ENCODE measurements around the gene GDPD3.
"Not testable (repeated sequence)": the region's sequence is repeated elsewhere in the genome, so short reads cannot be mapped to it uniquely, and the experiment has no call there.

GDPD3 gene

DNA sequence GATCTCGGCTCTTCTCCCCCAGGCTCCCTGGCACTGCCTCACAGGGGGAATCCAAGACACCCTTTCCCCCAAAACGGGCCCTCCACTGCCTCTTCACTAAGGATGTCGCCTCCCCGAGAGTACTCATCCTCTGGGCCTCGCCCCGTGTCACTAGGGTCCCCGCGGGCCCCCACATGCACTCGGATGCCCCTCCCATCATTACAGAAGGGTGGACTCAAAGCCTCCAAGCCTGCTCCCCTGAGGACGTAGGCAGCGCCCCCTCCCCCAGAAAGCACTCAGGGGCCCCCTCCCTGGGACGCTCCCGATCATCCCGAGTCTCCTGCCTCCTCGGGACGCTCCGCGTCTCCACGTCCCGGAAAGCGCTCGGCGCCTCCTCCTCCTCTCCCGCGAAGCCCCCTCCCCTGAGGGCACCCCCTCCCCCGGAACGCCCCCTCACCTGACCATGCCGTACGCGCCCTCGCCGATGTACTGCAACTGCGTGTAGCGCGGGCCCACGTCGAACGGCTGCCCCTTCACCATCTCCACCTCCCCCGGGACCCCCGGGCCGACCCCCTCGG is 9.3 kb upstream of the GDPD3 start:
- DNase-seq: peak; percentile 6

DNA sequence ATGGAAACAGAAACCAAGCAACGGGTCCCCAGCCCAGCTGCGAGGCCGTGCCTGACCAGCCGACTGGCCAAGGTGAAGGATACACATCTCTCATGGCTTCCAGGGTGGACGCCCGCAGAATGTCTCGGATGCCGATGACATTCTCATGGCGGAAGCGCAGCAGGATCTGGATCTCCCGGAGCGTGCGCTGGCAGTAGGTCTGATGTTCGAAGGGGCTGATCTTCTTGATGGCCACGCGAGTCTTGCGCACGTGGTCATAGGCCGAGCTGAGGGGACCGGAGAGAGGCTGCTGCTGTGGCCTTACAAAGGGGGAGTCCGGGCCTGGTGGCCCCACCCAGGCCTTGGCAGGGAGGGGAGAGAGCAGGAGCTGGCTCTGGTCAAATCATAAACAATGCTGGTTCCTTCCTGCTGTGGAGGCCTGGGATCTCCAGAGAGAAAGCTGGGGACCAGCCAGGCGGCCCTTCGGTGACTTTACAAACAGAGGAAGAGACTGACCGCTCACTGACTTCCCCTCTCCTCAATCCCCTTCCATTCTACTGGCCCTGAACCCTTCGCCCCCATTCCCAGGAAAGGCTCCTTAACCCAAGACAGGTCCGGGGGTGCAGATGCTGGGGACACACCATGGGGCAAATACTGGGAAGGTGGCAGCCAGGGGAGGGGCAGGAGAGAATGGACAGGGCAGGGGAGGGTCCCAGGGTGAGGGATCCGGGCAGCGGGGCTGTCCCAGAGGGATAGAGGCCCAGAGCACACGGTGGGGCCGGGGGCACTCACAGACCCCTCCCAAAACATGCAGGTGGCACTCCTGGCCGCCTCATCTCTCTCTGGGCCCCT is 8.6 kb upstream of the GDPD3 start:
- no peak for DNase-seq

DNA sequence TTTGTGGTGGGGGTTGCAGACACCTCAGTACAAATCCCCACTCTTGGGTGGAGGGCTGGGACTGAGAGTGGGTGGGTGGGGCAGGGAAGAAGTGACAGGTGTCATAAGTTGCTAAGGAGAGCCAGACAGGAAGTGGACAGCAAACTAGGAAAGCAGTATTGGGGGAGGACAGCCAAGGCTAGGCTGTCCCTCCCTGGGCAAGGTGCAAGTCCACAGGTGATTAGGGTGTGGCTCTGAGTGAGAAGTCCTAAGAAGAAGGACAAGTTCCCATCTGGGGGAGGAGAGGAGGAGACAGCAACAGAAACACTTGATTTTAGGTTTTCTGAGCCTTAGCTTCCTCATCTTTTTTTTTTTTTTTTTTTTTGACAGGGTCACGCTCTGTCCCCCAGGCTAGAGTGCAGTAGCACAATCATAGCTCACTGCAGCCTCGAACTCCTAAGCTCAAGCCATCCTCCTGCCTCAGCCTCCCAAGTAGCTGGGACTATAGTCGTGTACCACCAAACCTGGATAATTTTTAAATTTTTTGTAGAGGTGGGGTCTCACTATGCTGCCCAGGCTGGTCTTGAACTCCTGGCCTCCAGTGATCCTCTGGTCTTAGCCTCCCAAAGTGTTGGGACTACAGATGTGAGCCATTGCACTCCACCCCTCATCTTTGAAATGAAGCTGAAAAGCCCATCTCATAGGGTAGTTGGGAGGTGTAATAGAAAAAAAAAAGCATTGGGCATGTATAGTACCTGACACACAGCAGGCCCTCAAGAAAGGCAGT is 7.2 kb upstream of the GDPD3 start:
- DNase-seq: no peak

DNA sequence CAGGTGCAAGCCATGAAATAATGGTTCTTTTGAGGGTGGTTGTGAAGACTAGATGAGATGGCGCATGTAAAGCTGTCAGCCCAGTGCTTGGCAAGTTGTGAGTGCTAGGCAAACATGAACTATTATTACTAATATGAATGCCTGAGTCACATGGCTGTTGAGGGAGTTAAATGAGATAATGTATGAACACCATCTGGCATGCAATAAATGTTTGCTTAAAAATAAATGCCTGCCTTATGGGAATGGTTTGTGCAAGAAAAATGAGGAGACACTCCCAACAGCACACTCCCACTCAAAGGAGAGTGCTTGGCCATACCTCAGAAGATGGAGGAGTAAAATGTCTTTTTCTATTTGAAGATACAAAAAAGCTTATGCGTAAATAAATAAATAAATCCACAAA is 6.1 kb upstream of the GDPD3 start:
- DNase-seq: no peak

DNA sequence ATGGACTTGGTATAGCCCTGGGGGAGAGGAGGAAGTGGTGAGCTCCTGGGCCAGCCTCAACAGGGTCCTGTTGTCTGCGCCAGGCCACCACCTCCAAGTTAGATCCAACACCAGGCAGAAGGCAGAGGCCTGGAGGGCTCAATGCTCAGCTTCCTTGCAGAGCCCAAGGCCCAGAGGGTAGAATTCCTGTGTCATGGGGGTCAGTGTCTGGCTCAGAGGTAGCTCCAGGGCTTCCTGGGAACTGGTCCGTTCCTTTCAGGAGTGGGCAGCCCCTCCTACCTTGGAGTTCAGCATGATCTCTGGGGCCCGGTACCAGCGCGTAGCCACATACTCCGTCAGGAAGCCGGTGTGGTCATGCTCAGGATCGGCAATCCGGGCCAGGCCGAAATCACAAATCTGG is 4.4 kb upstream of the GDPD3 start:
- DNase-seq: no peak

DNA sequence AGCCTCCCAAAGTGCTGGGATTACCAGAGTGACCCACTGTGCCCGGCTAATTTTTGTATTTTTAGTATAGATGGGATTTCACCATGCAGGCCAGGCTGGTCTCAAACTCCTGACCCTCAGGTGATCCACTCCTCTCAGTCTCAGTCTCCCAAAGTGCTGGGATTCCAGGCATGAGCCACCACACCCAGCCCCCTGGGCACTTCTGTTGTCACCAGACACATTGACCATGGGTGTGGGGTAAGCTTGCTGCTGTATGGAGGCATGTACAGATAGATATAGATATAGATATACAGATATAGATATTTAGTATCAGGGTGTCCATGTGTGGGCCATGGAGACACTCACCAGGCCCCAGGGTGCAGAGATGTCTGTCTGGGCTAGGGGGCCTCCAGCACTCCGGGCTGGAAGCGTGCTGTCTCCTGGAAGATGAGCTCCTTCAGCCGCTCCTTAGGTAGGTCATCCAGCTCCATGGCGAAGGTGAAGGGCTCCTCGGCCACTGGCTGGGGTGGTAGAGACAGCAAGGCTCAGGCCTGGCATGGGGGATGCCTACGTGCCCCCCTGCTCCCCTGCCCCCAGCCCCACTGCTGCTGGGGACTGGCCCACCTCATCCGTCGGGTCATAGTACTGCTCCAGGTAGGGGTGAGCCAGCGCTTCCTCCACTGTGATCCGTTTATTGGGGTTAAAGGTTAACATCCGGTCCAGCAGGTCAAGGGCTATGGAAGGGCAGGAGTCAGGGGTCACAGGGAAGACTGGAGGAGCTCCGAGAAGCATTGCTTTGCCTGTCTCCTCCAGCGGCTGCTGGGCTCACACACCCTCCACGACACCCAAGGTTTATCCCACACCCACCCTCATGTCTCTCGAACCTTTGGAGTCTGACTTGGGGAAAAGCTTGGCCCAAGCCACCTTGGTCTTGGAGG is 3.2 kb upstream of the GDPD3 start:
- no peak for DNase-seq

DNA sequence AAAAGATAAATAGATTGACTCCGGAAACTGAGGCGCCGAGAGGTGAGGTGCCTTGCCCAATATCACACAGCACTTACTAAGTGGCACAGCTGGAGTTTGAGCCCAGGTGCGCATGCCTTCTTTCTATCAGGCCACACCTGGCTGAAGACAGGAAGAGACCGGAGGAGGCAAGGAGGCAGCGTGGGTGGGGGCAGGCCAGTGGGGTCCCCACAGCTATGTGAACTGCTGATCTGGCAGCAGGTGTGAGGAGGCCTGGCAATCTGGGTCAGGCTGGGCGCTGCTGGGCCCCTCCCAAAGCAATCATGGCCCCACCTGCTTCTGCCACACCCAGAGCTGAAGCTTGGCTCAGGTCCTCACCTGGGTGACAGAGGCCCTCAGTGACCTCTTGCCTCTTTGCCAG is 1.9 kb upstream of the GDPD3 start:
- DNase-seq: no peak

DNA sequence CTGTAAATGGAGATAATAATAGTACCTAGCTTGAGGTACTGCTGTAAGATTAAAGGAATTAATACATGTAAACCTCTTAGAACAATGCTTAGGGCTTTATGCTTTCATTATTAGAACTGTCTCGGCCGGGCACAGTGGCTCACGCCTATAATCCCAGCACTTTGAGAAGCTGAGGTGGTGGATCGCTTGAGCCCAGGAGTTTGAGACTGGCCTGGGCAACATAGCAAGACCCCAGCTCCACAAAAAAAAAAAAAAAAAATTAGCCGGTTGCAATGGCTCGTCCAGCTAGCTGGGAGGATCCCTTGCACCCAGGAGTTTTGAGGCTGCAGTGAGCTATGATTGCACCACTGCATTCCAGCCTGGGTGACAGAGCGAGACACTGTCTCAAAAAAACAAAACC is 1.5 kb upstream of the GDPD3 start:
- DNase-seq: not testable (repeated sequence)

DNA sequence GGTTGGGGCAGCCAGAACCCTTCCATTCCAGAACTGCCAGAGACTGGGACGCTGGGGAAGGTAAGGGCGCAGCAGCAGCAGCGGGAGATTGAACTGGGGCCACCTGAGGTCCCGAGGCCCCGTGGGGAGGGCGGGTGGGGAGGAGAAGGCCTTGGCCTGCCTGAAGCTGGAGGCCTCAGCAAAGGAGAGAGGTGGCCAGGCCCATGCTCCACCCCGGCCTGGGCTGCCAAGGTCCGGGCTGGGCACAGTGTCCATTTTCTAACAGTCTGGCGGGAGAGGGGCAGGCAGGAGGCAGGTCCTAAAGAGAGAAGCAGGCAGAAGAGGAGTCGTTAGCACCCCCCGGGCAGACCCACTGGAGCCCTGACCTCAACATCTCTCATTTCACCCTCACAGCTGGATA is 1.1 kb upstream of the GDPD3 start:
- no peak for DNase-seq

DNA sequence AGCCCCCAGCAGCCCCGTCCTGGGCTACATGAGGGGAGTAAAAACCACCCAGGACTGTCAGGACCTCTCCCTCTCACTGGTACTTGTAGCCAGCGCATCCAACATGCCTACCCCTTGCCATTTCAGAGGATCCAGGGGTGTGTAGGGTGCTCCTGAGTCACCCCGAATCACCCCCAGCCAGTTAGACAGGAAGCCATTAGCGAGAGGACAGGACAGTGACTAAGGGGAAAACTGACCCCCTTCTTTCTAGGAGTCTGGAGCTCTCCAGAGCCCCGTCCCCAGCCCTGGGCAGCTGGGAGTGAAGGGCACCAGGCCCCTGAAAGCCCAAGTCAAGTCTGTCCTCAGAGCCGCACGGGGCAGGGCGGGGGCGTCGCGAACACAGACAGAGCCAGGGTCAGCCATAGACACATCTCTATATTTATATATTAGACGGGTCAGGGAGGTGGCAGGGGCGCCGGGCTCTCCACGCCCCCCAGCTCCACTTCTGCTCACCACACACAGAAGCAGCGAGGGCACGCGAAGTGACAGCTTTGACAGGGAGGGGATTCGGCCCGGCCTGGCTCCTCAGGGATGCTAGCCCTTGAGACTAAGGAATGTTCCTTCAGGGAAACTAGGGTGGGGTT is 485 bp upstream of the GDPD3 start:
- DNase-seq: no peak

DNA sequence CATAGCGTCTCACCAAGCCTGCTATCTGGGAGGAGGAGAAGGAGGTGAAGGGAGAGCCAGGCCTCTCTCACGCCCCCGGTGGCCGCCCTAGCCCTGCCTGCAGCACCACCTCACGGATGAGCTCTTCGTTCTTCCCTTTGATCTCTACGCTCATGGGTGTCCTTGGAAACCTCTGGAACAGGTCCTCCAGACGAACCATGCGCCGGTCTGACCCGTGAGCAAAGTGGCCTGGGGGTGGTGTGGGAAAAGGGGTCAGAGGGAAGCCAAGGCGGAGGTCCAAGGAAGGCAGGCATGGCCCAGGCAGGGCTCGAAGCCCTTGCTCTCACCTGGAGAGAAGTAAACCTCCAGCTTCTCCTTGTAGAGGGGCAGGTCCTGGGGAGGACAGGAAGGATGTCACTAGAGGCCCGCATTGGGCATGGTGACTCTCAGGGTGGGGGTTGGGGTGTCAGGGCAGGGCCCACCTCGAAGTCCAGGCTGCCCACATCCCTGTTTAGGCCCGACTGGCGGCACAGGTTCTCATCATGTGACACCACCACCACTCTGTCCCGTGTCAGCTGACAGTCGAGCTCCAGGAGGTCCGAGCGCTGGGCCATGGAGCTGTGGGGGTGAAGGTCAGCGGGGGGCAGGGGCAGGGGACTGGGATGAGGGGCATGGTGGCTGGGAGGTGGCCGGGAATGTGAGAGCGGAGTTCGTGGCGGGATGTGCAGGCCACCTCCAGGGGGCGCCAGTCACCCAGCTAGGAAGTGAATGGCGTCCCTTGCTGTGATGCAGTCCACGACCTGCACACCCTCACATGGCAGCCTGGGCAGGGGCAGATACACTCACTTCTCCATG is 923 bp downstream of the GDPD3 start:
- DNase-seq: peak; percentile 52

DNA sequence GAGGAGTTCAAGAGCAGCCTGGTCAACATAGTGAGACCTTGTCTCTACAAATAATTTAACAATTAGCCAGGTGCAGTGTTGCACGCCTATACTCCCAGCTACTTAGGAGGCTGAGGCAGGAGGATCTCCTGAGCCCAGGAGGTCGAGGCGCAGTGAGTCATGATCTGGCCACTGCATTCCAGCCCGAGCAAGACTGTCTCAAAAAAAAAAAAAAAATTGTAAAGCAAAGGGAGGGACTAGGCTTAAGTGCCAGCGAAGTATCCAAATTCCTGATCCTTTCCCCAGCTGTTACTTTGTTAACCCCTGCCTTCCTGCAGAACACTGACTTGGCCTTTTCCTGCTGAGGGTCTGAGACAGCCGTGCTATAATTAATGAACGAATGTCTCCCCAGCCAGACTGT is 2.7 kb downstream of the GDPD3 start:
- no peak for DNase-seq

DNA sequence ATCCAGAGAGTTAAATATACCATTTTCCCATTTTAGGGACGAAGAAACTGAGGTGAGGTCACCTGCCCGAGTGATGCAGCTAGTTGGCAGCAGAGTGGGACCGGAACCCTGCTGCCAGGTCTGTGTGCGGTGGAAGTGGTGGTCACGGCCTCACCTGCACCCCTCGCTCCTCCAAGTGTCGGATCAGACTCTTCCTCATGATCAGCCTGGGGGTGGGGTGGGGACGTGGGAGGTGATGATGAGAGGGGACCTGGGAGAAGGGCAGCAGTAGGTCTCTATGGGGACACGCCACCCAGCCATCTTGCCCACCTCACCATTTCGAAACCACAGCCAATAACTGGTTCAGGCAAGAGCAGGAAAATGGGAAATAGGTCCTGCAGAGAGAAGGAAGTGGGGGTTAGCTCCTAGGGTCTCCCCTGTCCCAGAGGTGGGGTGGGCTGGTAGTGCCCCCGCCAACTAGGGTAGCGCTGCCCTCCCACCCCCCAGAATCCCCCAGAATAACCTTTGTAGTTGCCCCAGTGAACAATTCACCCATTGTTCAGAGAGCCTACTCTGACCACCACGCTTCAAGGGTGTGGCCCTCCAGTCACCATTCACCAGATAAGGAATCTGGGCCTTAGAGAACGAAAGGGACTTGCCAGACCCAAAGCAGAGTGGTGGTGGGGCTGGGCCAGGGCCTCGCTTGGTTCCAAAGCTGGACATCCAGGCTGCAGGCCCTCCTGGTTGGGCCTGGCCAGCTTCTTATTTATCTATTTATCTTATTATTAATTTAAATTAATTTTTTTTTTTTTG is 5.1 kb downstream of the GDPD3 start:
- no peak for DNase-seq

DNA sequence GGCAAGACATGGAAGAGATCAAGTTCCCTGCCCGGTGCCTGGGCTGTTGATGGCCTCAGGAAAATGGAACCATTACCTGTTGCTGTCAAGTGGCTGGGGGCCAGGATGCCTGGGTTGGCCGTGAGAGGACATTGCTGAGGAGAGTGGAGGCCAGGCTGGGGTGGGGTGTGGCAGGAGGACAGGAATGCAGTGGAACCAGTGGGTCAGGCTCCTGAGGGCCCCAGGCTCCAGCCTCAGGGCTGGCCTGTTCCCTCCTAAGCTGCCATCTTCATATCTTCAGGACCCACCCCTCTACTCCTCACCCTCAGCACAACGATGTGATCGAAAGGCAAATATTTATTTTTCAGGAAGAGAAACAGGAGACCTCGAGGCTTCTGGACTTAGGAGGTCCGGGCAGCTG is 8.8 kb downstream of the GDPD3 start:
- no peak for DNase-seq

DNA sequence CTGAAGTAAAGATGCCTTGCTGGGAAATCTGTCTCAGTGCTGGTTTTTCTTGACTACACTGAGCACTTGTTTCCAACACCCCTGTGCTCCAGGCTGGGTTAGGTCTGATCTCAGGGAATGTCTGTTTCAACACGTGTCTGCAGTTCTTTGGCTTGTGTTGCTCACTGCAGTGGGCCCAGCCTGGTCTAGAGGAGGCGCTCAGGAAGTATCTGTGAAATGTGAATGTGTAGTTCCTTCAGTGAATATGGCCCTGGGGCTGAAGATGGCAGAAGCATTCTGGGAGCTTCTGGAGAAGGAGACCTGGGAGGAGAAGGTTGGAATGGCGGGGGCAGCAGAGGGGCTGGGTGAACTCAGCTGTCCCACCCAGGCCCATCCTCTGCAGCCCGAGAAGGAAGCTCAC is 9.2 kb downstream of the GDPD3 start:
- no peak for DNase-seq

DNA sequence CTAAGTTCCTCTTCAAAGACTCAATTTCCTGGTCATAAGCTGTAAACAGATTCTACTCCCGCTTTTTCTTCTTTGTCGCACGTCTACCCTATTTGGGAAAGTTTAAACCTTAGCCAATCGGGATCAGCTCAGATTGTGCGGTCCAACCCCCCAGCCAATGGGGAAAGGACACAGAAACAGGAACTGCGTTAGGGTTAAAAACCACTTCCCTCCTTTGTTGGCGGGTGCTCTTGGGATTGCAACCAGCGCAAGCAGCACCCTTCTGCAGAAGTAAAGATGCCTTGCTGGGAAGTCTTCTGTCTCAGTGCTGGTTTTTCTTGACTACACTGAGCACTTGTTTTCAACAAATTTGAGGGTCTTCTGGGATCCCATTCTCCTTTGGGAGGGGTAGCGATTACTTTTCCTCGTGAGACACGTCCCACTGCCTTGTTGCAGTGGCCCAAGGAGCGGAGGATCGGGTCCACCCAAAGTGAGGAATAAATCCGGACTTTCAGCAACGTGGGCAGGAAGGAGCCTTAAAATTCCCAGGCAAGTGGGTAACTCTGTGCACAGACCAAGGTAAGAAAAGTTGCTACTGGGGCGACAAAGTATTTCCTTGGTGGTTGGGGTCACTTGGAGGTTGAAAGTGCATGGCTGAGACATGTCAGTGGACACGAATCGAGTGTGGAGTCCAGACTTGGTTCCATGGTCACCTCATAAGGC is 16.3 kb downstream of the GDPD3 start:
- DNase-seq: no peak

DNA sequence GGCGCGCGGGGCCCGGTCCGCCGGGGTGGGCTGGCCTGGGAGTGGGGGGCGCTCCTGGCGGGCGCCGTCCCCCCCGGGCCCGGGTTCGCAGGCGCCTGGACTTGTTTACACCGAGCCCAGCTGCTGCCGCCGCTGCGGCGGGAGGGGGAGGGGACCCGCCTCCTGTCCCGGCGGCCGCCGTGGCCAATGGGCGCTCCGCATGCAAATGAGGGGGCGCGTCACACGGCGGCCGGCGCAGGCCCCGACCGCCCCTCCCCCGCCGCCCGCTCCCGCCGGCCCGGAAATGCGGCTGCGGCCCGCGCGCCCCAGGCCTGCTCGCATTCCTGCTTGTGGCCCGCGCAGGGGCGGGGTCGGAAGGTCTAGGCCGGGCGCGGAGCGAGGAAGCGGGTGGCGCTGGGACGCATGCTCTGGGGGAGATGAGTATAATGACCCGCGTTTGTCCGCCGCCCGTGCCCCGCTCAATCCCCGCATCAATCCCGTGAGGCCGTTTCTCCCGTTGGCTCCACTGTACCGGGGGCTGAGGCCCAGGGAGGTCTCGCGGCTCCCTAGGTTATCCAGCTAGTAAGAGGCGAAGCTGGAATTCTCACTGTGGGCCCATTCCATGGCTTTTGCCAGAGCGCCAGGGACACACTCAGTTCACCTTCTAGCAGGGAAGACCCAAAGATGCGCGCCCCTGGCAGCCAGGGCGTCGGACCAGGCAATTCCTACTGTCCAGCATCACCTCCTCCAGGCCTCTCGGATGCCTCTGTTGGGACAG is 17.1 kb downstream of the GDPD3 start, which contains the start of gene YPEL3:
TSS of gene YPEL3 (minus strand) at position 109 of the 757 bp plus-strand sequence. CDS start 731 bp downstream, outside the sequence.
- peak; percentile 85 for DNase-seq

DNA sequence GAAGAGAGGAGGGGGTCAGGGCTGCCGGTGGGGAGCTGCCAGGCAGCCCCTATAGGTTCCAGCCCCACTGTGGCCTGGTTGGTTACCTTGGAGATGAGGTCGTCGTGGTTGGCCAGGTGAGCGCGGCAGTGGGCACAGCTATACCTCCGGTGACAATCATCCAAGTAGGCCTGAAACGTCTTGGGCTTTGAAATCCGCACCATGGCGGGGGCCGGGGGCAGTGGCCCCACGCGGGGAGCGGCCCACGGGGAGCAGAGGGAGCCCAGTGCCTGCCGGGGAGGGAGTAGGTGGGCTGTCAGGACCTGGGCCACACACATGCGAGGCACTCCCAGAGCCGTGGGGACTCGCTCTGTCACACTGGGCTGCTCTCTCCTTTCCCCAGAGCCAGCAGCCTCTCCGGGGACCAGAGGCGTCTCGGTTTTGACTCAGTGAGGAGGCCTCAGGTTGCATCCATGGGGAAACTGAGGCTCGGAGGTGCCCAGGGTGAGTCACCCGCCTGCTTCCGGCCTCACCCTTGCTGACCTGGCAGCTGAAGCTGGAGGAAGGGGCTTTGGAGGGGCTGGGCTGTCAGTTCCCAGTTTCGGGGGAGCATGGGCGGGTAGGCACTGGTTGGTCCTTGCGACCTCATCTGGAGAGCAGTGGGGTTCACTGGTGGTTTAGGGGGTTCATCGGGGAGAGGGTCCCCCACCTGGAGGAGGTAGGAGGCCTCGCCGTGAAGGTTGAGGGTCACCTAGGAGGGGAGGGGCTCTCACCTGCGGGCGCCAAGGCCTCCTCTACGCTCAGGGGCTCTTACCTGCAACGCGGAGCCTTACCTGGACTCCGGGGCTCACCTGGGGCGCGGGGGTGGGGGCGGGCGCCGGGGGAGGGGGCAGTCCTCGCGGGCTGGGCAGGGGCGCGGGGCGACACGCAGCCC is 17.9 kb downstream of the GDPD3 start:
- no peak for DNase-seq
